ENCODE measurements around the gene CWF19L2.

CWF19L2 gene

DNA sequence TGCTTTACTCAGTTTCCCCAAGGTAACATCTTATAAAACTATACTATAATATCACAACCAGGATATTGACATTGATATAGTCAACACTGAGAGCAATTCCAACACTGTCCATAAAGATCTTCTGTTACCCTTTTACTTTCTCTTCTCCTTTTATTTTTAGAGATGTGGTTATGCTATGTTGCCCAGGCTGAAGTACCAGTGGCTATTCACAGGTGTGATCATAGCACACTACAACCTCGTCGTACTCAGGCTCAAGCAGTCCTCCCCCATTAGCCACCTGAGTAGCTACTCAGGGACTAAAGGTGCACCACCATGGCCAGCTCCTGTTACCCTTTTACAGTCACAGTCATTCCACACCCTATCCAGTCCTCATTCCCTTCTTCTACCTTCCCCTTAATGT lies 119.7 kb downstream of the CWF19L2 start:
- DNase-seq (ENCODE audit: low read depth), result no peak

DNA sequence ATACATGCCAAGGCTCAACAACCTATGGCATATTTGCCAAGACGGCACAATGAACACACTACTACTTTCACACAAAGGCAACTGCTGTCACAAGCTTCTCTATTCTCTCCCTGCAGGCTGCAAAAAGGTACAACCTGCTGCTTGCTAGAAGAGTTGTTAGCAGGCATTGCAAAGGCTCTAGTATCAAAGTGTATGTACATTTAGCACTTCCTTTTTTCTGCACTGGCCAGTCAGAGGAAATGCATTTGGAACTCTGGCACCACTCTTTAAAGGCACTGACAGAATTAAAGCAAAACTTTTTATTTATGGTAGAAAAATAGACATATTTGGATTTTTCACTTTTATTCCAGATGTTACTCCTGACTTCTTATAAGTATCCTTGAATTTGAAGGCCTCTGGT lies 125.9 kb downstream of the CWF19L2 start:
- H3K4me3 ChIP-seq (ENCODE audit: low read depth, low read length), result no peak overlapping the region
- DNase-seq (ENCODE audit: low read depth), result no peak

More for the DNA sequence above, 119.7 kb downstream of the CWF19L2 start:
- no peak overlapping the region for H3K4me3 ChIP-seq (ENCODE audit: low read depth, low read length)

DNA sequence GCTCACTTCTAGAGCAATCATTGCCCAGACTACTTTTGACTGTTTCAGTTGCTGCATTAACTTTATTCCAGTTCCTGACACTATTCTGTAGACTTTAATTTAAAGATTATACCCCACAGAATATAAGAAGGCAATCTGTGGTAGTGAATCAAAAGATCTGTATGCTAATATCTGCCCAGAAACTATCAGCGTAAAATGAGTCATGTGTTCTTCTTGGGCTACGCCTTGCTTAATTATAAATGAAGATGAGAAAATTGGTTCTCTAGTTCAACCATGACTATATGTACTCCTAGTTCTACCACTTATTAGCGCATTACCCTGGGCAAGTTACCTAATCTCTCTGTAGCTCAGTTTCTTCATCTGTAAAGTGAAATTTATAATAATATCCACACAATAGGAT lies 128.5 kb downstream of the CWF19L2 start:
- DNase-seq (ENCODE audit: low read depth), result no peak
- no peak overlapping the region for H3K4me3 ChIP-seq (ENCODE audit: low read depth, low read length)

DNA sequence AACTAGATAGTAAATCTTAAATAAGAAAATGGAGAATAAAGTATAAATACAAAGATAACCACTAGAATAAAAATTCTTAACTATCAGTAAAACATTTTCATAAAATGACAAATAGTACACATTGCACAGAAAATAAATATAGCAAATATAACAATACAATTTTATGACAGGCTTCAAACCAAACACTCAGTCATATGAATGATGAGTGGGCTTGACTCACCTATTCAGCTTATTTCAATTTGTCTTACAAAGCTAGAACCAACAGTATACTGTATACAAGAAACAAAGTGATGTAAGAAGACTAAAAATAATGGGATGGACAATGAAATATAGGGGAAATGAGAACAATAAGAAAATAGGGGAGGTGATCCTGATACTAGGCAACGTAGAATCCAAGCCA lies 141.2 kb downstream of the CWF19L2 start:
- no peak for DNase-seq (ENCODE audit: low read depth)

DNA sequence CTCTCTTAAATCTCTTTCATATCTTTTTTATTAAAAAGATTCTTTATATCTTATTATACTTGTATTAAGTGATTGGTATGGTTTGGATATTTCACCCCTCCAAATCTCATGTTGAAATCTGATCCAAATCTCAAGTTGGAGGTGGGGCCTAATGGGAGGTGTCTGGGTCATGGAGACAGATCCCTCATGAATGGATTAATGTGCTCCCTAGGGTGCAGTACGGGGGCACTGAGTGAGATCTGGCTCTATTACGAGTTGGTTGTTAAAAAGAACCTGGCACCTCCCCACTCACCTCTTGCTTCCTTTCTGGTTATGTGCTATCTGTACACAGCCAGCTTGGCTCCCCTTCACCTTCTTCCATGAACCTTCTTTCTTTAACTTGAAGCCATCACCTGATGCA lies 149.6 kb downstream of the CWF19L2 start:
- no peak for DNase-seq (ENCODE audit: low read depth)
- H3K4me3 ChIP-seq (ENCODE audit: low read depth, low read length), result no peak overlapping the region

More for the DNA sequence above, 141.2 kb downstream of the CWF19L2 start:
- H3K4me3 ChIP-seq (ENCODE audit: low read depth, low read length), result no peak overlapping the region

DNA sequence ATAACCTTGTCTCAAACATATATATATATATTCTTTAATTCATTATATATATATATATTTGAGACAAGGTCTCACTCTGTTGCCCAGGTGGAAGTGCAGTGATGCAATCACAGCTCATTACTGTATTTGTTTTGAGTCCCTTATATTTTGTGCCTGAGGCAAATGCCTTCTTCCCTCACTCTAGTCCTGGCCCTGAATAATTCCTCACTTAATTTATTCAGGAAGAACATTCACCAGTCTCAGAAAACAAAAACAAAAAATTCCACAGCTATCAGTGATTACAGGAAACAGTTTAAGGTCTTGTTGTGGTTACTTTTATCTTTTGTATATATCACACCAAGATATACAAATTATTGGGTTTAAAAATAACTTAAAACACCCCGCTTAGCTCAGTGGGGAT lies 155.7 kb downstream of the CWF19L2 start:
- no peak for DNase-seq (ENCODE audit: low read depth)
- H3K4me3 ChIP-seq (ENCODE audit: low read depth, low read length), result no peak overlapping the region

DNA sequence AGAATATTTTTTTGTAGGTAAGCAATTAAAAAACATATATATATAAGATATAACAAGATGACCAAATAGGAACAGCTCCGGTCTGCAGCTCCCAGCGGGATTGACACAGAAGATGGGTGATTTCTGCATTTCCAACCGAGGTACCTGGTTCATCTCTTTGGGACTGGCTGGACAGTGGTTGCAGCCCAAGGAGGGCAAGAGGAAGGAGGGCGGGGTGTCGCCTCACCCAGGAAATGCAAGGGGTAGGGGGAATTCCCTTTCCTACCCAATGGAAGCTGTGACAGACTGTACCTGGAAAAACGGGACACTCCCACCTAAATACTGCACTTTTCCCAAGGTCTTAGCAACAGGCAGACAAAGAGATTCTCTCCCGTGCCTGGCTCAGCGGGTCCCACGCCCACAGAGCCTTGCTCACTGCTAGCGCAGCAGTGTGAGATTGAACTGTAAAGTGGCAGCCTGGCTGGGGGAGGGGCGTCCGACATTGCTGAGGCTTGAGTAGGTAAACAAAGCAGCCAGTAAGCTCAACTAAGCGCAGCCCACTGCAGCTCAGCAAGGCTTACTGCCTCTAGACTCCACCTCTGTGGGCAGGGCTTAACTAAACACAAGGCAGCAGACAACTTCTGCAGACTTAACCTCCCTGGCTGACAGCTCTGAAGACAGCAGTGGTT lies 163.8 kb downstream of the CWF19L2 start:
- no peak for DNase-seq (ENCODE audit: low read depth)

DNA sequence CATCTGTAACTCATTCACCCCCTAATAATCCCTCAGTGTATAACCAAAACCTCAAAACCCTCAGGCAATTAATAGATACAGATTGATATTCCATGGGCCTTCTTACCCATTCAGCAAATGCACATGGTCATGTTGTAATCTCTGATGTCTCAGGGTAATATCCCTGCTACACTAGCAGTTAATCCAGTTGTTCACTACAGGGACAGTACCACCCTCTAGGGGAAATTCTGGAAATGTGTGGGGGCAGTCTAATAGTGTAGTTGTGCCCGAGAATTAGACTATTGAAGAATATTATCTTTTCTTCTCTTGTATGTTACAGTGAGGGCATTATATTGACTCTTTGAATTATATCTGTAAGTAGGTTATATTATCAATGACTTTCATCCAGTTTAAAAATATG lies 175.4 kb downstream of the CWF19L2 start:
- no peak overlapping the region for H3K4me3 ChIP-seq (ENCODE audit: low read depth, low read length)
- DNase-seq (ENCODE audit: low read depth), result no peak

More for the DNA sequence above, 163.8 kb downstream of the CWF19L2 start:
- no peak overlapping the region for H3K4me3 ChIP-seq (ENCODE audit: low read depth, low read length)

All from skeletal muscle cell (primary cell).